GM12878 (cell line): ENCODE results near the gene STAMBP. TPM values are rescaled to one million over a fixed set of nuclear protein-coding genes. Genes with fewer than 3 reads are reported as not detected.

Source experiments
- ATAC-seq: fragments of 200-7000 bp; cut with Tn5 transposase; 3 replicates; pipeline ENCODE4 v1.9.1; 2020; ENCODE audit warnings: mild to moderate bottlenecking, moderate library complexity
- BruUV-seq: library from RNA; stranded (reverse); fragments of 400-500 nt; replicated peaks from 2 replicates; lab custom pipeline; 2021; lab: Mats Ljungman, UMichigan
- CTCF ChIA-PET: fragments of 300-600 bp; sonication (Branson Sonifier 250); formaldehyde crosslinking; extraction: SDS; loops from one replicate; lab custom pipeline; 2021; ENCODE audit warnings: inconsistent platforms; lab: Yijun Ruan, JAX
- POLR2A ChIA-PET: fragments of 350-600 bp; formaldehyde crosslinking; extraction: SDS; loops from one replicate; lab custom pipeline; 2021; ENCODE audit warnings: inconsistent platforms; lab: Charles Lee
- RAD21 ChIA-PET: fragments of 300-600 bp; sonication (Branson Sonifier 250); formaldehyde crosslinking; loops from one replicate; lab custom pipeline; 2023; ENCODE audit warnings: antibody characterized with exemption; ENCODE audit not compliant: unreplicated experiment; lab: Charles Lee
- SMC1A ChIA-PET: fragments of 300-600 bp; sonication (Branson Sonifier 250); formaldehyde crosslinking; loops from one replicate; lab custom pipeline; 2023; ENCODE audit not compliant: unreplicated experiment, uncharacterized antibody; lab: Charles Lee
- DNase-seq: peaks from one replicate; pipeline ENCODE4 v3.0.0-alpha.2; 2011; ENCODE audit warnings: low read depth, low spot score
- FAIRE-seq: peaks from 3 replicates; lab custom pipeline; 2011; peaks lifted over from hg19 to GRCh38; lab: Jason Lieb, UNC
- H2AFZ ChIP-seq: 2 replicates; pipeline ENCODE4 v1.6.0; 2011; ENCODE audit warnings: low read depth, low read length, control low read depth; ENCODE audit not compliant: control insufficient read depth
- H3K27ac ChIP-seq: 2 replicates; pipeline ENCODE4 v1.5.1; 2011; ENCODE audit warnings: control low read depth; ENCODE audit not compliant: control insufficient read depth, insufficient read depth
- H3K27me3 ChIP-seq, 2 experiments: replicated peaks in 1 of 2; 2 replicates each; pipeline versions ENCODE4 v1.6.0 to v1.6.1; 2011; ENCODE audit warnings: low read length in 1 of 2; ENCODE audit not compliant: control insufficient read depth in 2 of 2, insufficient read depth in 2 of 2
- H3K36me3 ChIP-seq, 2 experiments: 2 replicates each; pipeline ENCODE4 v1.5.1; 2011; ENCODE audit warnings: low read length in 1 of 2; ENCODE audit not compliant: control insufficient read depth in 2 of 2, insufficient read depth in 2 of 2
- H3K4me1 ChIP-seq: 2 replicates; pipeline ENCODE4 v1.6.1; 2011; ENCODE audit warnings: mild to moderate bottlenecking, low read length, moderate library complexity, mixed read lengths; ENCODE audit not compliant: control insufficient read depth, insufficient read depth
- H3K4me2 ChIP-seq: 2 replicates; pipeline ENCODE4 v1.6.0; 2011; ENCODE audit warnings: control low read depth; ENCODE audit not compliant: control insufficient read depth, insufficient read depth
- H3K4me3 ChIP-seq: fragments of 200-600 bp; sonication (generic); 2 replicates; pipeline ENCODE4 v1.5.1; 2016
- H3K79me2 ChIP-seq: 2 replicates; pipeline ENCODE4 v1.6.0; 2011; ENCODE audit warnings: low read length; ENCODE audit not compliant: control insufficient read depth, insufficient read depth
- H3K9ac ChIP-seq: 2 replicates; pipeline ENCODE4 v1.8.0; 2011; ENCODE audit warnings: low read length, control low read depth, mixed read lengths; ENCODE audit not compliant: control insufficient read depth, insufficient read depth
- H3K9me3 ChIP-seq: replicated peaks from 3 replicates; pipeline ENCODE4 v1.5.1; 2011; ENCODE audit warnings: mild to moderate bottlenecking, low read length; ENCODE audit not compliant: control insufficient read depth, insufficient read depth
- H4K20me1 ChIP-seq: 2 replicates; pipeline ENCODE4 v1.6.0; 2011; ENCODE audit not compliant: control insufficient read depth, insufficient read depth
- CHD2 ChIP-seq: IDR thresholded peaks from 2 replicates; pipeline ENCODE4 v1.6.1; 2011; ENCODE audit warnings: low read depth, low read length, improper control_type of control experiment, borderline replicate concordance
- E2F4 ChIP-seq: IDR thresholded peaks from 2 replicates; pipeline ENCODE4 v1.6.1; 2012; ENCODE audit warnings: low read depth, low read length, improper control_type of control experiment
- ESRRA ChIP-seq: IDR thresholded peaks from 2 replicates; pipeline ENCODE4 v1.6.1; 2012; ENCODE audit warnings: mild to moderate bottlenecking, low read length, improper control_type of control experiment
- FOXM1 ChIP-seq: IDR thresholded peaks from 2 replicates; pipeline ENCODE4 v1.6.1; 2012; ENCODE audit warnings: low read depth, mild to moderate bottlenecking, inconsistent platforms, low read length, moderate library complexity
- HCFC1 ChIP-seq: fragments of 150-350 bp; IDR thresholded peaks from 2 replicates; pipeline ENCODE4 v1.6.1; 2014; ENCODE audit warnings: low read length
- KDM1A ChIP-seq: fragments of 200-600 bp; sonication (generic); IDR thresholded peaks from 2 replicates; pipeline ENCODE4 v1.6.1; 2016; ENCODE audit warnings: borderline replicate concordance
- NFYA ChIP-seq: IDR thresholded peaks from 2 replicates; pipeline ENCODE4 v1.6.1; 2011; ENCODE audit warnings: low read depth, mild to moderate bottlenecking, low read length, improper control_type of control experiment, borderline replicate concordance
- SMC3 ChIP-seq: IDR thresholded peaks from 2 replicates; pipeline ENCODE4 v1.6.1; 2011; ENCODE audit warnings: low read length, improper control_type of control experiment, borderline replicate concordance
- WRNIP1 ChIP-seq: IDR thresholded peaks from 2 replicates; pipeline ENCODE4 v1.6.1; 2011; ENCODE audit warnings: low read depth, low read length, improper control_type of control experiment, borderline replicate concordance
- YBX1 ChIP-seq: fragments of 450-650 bp; IDR thresholded peaks from 2 replicates; pipeline ENCODE4 v1.6.1; 2016; ENCODE audit warnings: antibody characterized with exemption
- ZBTB33 ChIP-seq: fragments of 450-650 bp; IDR thresholded peaks from 2 replicates; pipeline ENCODE4 v1.6.1; 2017; ENCODE audit warnings: mild to moderate bottlenecking
- WGBS: methylation state at CpG from one replicate; pipeline ENCODE4 v1.1.6; 2016; ENCODE audit warnings: low lambda C conversion rate; ENCODE audit not compliant: insufficient replicate concordance, insufficient coverage; ENCODE audit errors: missing lambda C conversion rate; 5-methylcytosine and 5-hydroxymethylcytosine counted together
- in situ Hi-C: fragments of 300-500 bp; cut with MboI; formaldehyde crosslinking; loops from 9 replicates; pipeline ENCODE4 v1.14.3; 2018; ENCODE audit warnings: mixed read lengths
- intact Hi-C: fragments of 100-400 bp; cut with micrococcal nuclease; formaldehyde crosslinking; loops from one replicate; pipeline ENCODE4 v1.14.2; 2022; ENCODE audit not compliant: unreplicated experiment
- polyA plus RNA-seq, 11 experiments: library from polyadenylated mRNA; depleted of rRNA in 4 of 11; unstranded in 6 of 11; stranded (reverse) in 5 of 11; fragments of >200 nt; fragmentation: Nextera tagmentation in 4 of 11; fragmentation: Illumina TruSeq in 1 of 11; extraction: Ambion mirVana in 4 of 11; extraction: Trizol in 1 of 11; gene quantifications; 1 replicate in 1 of 11; 2 replicates in 10 of 11; pipeline versions ENCODE4 v1.2.1 to v1.2.3, GENCODE V29; 2011 to 2016; ENCODE audit warnings: inconsistent platforms in 2 of 11, missing spikeins in 2 of 11, low read depth in 1 of 11
- total RNA-seq, 4 experiments: library from RNA; depleted of rRNA in 3 of 4; stranded (reverse); fragments of >200 nt in 3 of 4; fragmentation: Illumina TruSeq in 1 of 4; extraction: Trizol in 1 of 4; gene quantifications; 2 replicates each; pipeline versions ENCODE4 v1.2.1 to v1.2.3, GENCODE V29; 2013 to 2021
- TF ChIP-seq, protein P1 (sequence below): fragments of 450-650 bp; IDR thresholded peaks from 2 replicates; pipeline ENCODE4 v1.6.1; 2016; ENCODE audit warnings: mild to moderate bottlenecking, moderate library complexity, borderline replicate concordance
- TF ChIP-seq, protein P2 (sequence below): IDR thresholded peaks from 2 replicates; pipeline ENCODE4 v1.6.1; 2011; ENCODE audit warnings: low read depth, low read length, improper control_type of control experiment, borderline replicate concordance

The STAMBP gene
- total and polyA plus RNA-seq, 10 of the 15 experiments (the other 5 are each of a cell fraction or from before 2014, with no cell fraction given): 38.9 to 84.1 (median 69.7) TPM

DNA sequence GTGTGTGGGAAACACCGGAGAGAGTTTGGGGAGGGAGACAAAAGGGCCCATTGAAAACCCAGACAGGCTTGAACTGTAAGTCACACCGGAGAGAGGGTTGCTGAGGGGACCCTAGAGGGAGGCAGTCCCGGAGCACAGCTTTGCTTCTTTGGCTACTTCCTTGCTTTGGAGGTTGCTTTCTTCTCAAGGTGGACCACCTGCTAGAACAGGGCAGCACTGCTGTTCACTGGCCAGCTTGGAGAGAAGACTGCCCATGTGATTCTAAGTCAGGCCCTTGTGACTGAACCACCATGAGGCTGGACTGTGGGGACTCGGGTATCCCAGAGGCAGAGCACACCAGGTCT, 68.5 kb downstream of the STAMBP start:
- intact Hi-C loops (no loop called here), in situ Hi-C loops (no loop called here)
- no peaks in the 10 kb centered on the region for H3K36me3 ChIP-seq
- CTCF ChIA-PET: interaction anchor here (1.0 to 1.7 kb wide), 6 partner anchors 11 to 255 kb away, joined by 3 to 8 read pairs (median 4); no protein-coding TSS in a partner anchor
- peak overlapping the region; percentile 36; the same call in 1 of the 2 replicates for H3K4me2 ChIP-seq
- no peaks in the 10 kb centered on the region for H4K20me1 ChIP-seq
- DNase-seq: no peak
- peak; percentile 19; the same call in 2 of the 3 replicates for ATAC-seq
- SMC1A ChIA-PET: interaction anchor here (0.8 to 1.4 kb wide), 9 partner anchors 11 to 90 kb away, joined by 3 to 10 read pairs (median 3); partner anchors contain the start of gene STAMBP
- POLR2A ChIA-PET: interaction anchor here (1.0 to 1.4 kb wide), 3 partner anchors 13 to 281 kb away, joined by 5 to 8 read pairs (median 6); partner anchors contain the start of gene MOB1A
- no peak for TF ChIP-seq ESRRA
- no peak for TF ChIP-seq YBX1
- TF ChIP-seq, protein P1, sequence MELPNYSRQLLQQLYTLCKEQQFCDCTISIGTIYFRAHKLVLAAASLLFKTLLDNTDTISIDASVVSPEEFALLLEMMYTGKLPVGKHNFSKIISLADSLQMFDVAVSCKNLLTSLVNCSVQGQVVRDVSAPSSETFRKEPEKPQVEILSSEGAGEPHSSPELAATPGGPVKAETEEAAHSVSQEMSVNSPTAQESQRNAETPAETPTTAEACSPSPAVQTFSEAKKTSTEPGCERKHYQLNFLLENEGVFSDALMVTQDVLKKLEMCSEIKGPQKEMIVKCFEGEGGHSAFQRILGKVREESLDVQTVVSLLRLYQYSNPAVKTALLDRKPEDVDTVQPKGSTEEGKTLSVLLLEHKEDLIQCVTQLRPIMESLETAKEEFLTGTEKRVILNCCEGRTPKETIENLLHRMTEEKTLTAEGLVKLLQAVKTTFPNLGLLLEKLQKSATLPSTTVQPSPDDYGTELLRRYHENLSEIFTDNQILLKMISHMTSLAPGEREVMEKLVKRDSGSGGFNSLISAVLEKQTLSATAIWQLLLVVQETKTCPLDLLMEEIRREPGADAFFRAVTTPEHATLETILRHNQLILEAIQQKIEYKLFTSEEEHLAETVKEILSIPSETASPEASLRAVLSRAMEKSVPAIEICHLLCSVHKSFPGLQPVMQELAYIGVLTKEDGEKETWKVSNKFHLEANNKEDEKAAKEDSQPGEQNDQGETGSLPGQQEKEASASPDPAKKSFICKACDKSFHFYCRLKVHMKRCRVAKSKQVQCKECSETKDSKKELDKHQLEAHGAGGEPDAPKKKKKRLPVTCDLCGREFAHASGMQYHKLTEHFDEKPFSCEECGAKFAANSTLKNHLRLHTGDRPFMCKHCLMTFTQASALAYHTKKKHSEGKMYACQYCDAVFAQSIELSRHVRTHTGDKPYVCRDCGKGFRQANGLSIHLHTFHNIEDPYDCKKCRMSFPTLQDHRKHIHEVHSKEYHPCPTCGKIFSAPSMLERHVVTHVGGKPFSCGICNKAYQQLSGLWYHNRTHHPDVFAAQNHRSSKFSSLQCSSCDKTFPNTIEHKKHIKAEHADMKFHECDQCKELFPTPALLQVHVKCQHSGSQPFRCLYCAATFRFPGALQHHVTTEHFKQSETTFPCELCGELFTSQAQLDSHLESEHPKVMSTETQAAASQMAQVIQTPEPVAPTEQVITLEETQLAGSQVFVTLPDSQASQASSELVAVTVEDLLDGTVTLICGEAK: no peak
- TF ChIP-seq CHD2: no peak
- no peak for TF ChIP-seq WRNIP1
- no peak for TF ChIP-seq E2F4
- TF ChIP-seq, protein P2, sequence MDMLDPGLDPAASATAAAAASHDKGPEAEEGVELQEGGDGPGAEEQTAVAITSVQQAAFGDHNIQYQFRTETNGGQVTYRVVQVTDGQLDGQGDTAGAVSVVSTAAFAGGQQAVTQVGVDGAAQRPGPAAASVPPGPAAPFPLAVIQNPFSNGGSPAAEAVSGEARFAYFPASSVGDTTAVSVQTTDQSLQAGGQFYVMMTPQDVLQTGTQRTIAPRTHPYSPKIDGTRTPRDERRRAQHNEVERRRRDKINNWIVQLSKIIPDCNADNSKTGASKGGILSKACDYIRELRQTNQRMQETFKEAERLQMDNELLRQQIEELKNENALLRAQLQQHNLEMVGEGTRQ: no peak
- no peak for TF ChIP-seq HCFC1
- TF ChIP-seq ZBTB33: no peak
- no peak for TF ChIP-seq SMC3
- TF ChIP-seq NFYA: no peak
- TF ChIP-seq FOXM1: no peak
- no peak for TF ChIP-seq KDM1A
- BruUV-seq: no TSS peak
- FAIRE-seq: no peak
- H3K79me2 ChIP-seq: no peaks in the 10 kb centered on the region
- no peak overlapping the region for H3K4me3 ChIP-seq
- 75% methylated on average over 4 of the region's 4 CpGs for WGBS
- no peak overlapping the region for H3K27ac ChIP-seq
- no peaks in the 10 kb centered on the region for H3K9me3 ChIP-seq
- no peak overlapping the region for H3K9ac ChIP-seq
- H3K27me3 ChIP-seq: no peaks in the 10 kb centered on the region; a peak in 1 of 4 replicates
- H2AFZ ChIP-seq: peak overlapping the region; percentile 9; the same call in 1 of the 2 replicates
- RAD21 ChIA-PET: interaction anchor here (0.6 to 1.4 kb wide), 4 partner anchors 84 to 250 kb away, joined by 3 to 5 read pairs (median 4); partner anchors contain the start of gene BOLA3
- peaks cover 14% of the 10 kb centered on the region for H3K4me1 ChIP-seq
